Epidermal melanocyte (primary cell): ENCODE measurements around the gene ABCC2.

Source experiments
- DNase-seq: peaks from one replicate; pipeline ENCODE4 v3.0.0; 2011; ENCODE audit warnings: low spot score; ENCODE audit not compliant: insufficient read length

The ABCC2 gene

DNA sequence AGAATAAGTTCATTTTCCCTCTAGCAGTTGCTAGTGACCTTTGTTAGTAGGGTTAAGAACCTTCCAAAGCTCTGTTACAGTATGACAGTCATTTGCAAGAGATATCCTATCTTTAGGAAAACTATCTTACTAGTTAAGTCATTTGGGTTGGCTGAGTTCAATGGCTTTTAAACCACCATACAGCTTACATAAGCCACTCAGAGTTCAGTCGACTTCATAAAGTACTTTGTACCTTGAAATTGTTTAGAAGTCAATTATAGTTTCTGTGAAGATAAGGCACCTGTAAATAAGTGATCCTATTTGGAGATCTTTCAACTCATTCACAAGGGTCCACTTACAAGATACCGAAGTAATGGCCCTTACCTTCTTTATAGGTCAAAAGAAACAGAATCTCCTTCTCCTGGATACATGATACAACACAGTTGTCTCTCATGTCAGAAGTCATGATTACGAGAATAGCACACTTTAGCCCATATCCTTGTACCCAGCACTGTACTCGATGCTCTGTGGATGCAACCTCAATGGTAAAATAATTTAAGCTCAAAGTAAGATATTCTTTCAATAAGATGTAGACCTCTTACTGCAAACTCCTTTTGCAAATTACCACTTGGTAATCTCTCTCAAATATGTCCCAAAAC lies 11.9 kb upstream of the ABCC2 start:
- DNase-seq: no peak

DNA sequence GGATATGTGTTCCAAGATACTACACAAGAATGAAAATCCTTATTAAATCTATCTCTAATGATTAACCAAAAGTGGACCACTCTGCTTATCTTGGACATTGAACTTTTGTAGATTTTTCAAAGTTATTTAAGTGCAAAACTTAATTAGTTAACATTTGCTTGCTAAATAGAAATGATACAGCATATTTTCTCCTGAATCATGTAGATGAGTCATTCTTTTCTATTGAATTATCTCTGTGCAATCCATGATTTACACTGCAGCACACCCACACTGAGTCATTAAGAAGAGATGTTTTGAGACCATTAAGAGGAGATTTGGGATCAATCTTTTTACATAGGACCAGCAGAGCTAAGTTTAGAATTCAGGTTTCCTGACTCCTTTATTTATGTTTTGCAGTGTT lies 6.6 kb upstream of the ABCC2 start:
- DNase-seq: peak; percentile 40

DNA sequence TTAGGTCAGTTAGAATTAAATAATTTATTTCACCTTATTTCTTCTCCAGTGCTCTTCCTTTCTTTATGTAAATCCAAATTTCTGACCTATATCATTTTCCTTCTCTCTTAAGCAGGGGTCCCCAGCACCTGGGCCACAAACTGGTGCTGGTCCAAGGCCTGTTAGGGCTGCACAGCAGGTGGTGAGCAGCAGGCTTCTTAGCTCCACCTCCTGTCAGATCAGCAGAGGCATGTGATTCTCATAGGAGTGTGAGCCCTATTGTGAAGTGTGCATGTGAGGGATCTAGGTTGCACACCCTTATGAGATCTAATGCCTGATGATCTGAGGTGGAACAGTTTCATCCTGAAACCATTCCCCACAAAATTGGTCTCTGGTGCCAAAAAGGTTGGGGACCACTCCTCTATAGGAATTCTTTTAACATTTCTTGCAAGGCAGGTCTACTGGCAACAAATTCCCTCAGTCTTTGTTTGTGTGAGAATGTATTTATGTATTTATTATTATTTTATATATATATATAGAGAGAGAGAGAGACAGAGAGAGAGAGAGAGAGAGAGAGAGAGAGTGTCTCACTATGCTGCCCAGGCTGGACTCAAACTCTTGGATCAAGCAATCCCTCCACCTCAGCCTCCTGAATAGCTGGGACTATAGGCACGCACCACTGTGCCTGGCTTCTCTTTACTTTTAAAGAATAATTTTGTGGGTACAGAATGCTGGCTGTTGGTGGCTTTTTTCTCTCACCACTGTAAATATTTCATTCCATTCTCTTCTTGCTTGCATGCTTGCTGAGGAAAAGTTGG lies 4.3 kb upstream of the ABCC2 start:
- no peak for DNase-seq

DNA sequence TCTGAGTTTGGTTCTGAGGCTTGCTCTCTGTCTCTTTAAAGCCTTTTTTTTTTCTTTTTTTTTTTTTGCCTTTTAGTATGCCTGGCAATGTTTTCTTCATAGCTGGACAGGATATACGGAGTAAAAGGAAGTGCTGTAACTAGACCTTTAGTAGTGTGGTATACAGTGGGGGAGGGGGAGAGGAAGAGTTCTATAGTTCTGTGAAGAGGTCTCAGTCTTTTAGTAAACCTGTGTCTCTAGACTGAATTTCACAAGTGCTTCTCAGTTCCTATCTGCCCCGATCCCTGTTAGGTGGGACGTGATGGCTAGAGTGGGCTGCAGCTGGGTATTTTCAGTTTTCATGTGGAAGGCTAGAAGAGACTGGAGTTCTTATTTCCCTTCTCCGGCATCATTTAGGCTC lies 3.1 kb upstream of the ABCC2 start:
- no peak for DNase-seq

DNA sequence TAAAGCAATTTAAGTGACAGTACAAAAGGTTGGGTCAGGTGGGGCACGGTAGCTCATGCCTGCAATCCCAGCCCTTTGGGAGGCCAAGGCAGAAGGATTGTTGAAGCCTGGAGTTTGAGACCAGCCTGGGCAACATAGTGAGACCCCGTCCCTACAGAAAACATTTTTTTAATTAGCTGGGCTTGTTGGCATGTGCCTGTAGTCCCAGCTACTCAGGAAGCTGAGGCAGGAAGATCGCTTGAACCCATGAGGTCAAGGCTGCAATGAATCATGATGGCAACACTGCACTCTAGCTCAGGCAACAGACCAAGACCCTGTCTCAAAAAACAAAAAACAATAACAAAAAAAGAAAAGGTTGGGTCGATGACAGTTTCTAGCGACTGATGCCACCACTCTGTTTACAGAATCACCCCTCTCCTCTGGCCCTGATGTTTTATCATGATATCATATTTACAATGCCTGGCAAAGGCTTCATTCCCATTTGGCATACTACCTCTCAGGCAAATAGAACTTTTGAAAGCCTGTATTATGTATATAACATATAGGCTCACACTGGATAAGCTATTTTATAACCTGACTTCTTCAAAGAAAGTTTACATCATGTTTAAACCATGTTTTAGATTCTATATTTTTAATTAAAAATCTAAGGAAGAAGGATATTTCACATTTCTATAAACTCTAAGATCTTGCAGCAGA lies 558 bp upstream of the ABCC2 start:
- DNase-seq: no peak

DNA sequence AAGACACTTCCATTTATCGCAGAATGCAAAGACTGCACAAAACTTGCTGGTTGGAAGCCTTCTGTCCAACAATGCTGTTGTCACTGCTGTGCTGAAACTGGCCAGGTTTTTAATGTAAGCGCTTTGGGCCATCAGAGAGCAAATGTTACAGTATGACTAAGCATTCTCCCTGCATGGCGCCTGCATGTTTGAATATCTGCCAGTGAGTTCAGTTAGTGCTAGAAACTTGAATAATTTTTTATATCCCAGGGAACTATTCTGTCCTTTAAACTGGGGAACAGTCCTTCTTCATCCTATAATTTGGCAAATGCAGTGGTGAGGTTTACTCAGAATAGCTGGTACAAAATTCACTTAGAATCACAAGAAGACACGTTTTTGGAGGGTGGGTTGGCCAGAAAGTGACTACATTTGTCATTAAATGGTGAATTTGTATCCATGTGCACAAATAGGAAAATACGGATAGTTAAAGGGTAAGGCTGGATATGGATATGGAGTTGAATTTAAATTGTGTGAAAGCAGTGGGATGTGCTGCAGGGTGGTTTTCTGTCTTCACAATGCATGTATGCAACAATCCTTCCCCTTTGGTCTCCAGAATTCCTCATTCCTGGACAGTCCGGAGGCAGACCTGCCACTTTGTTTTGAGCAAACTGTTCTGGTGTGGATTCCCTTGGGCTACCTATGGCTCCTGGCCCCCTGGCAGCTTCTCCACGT lies 1.7 kb downstream of the ABCC2 start:
- DNase-seq: no peak

DNA sequence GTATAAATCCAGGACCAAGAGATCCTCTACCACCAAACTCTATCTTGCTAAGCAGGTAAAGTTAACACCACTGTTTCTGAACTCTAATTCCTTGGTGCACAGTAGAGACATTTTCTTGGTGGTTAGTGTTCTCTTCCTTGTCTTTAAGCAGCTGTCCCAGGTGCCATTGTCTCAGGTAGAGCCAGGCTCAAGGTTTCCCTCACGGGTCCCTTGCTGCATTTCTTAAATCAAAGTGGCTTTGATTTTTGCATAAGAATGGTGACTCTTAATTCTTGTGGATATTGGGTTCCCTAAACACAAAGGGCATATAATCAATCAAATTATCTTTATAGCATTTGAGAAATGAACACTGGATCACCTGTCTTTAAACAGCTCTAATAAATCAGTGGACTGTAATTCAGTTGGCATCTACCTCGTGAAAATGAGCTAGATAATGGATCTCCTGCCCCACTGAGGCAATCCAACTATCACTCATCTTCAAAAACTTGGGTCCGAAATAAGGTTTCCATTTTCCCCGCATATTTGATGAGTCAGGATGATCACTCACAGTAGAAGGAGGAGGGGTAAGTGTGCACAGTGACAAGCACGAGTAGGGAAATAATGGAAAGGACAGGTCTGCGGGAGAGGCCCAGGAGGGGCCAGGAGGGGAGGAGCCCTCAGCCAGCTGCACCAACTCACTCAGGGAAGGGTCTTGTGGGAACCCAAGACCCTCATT lies 2.4 kb downstream of the ABCC2 start:
- DNase-seq: no peak

DNA sequence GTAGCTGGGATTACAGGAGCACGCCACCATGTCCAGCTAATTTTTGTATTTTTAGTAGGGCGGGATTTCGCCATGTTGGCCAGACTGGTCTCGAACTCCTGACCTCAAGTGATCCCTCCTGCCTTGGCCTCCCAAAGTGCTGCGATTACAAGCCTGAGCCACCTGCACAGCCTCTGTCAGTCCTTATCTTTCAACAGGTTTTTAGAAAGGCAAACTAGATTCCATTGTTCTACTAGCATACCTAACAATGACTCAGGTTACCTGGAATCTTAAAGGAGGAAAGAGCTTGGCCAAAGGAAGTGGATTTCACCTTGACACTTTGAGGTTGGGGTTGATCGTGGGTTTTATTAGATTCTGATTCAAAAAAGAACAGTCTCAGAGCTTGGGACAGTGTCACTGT lies 3.2 kb downstream of the ABCC2 start:
- DNase-seq: no peak

DNA sequence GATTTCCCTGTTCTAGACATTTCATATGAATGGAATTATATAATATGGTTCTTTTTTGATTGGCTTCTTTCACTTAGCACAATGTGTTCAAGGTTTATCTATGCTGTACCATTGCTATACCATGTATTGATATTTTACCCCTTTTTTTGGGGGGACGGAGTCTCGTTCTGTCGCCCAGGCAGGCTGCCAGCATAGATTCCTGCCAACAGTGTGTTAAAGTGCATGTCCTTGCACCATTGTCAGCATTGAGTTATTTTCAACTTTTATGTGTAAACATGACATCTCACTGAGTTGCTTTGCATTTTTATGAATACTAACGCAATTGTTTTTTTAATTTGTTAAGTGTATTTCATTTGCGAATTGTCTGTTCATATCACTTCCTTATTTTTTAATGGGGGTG lies 4.9 kb downstream of the ABCC2 start:
- no peak for DNase-seq

DNA sequence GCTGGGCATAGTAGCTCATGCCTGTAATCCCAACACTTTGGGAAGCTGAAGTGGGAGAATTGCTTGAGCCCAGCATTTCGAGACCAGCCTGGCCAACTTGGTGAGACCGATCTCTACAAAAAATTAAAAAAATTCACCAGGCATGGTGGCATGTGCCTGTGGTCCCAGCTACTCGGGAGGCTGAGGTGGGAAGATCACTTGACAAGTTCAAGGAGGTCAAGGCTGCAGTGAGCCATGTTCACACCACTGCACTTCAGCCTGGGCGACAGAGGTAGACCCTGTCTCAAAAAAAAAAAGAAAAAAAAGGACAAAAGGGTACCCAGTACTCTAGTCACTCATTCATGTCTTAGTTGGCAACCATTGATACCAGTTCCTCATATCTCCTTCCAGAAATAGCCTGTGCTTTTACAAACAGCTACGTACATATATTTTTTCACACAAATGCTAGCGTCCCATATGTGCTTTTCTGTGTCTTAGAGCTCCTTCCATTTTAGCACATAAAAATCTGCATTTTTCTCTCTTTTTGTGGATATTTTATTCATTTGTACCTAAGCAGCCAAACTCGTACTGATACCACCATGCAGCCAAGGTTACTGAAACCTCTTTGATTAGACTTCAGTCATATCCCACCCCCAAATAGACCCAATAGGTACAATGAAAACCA lies 5.5 kb downstream of the ABCC2 start:
- DNase-seq: no peak

DNA sequence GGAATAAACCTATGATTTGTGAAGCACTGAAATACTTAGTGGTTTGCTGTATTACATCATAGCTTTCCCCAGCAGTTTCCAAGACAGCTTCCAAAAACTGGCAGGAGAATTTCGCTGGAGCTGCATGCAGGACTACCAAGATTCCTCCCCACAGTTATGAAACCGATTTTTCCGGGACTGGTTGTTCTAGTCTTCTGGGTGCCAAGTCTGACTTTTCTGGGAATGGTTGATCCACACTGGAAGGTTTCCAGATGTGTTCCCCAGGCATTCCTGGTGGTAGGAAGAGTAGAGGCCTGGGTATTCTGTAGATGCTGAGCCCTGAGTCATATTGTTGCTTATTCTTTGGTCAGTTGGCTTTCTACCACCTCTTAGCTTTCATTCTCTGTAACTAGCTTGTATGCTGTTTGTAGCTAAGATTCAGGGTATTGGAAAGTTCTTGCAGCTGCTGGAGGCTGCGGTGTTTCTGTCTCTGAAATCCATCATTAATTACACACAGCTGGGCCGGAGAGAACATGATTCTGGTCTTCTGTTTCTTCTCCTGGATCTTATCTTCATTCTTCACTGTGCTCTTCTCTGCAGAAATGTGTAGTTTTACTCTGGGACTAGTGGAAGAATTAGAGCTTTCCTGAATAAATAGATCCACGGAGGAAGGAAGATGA lies 6.3 kb downstream of the ABCC2 start:
- DNase-seq: peak; percentile 25

DNA sequence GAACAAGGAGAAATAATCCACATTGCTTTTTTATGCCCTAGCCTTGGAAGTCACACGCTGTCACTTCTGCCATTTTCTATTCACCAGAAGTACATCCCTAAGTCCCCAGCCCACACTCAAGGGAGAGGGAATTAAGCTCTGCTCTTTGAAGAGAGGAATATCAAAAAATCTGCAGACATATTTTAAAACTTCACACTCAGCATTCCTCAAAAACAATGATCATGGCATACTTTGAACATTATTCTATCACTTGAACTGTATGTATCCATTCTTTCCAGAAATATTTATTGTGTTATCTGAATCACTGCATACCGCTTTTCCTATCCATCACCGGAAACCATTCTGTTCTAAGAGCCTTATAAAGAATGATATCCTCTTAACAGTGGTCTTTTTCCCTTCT lies 9.4 kb downstream of the ABCC2 start:
- no peak for DNase-seq

DNA sequence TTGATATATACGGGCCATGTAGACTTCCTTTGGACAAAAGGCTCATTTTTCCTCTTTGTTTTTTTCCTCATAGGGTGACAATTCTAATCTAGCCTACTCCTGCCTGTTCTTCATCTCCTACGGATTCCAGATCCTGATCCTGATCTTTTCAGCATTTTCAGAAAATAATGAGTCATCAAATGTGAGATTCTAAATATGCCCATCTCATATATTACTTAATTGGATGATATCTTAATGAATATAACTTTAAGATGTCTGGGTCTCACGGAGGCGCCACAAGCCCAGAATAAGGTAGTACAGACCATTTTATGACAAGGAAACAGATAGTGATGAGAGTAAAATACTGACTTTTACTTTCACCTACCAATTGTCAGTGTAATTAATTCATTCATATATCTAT lies 11.4 kb downstream of the ABCC2 start:
- no peak for DNase-seq

DNA sequence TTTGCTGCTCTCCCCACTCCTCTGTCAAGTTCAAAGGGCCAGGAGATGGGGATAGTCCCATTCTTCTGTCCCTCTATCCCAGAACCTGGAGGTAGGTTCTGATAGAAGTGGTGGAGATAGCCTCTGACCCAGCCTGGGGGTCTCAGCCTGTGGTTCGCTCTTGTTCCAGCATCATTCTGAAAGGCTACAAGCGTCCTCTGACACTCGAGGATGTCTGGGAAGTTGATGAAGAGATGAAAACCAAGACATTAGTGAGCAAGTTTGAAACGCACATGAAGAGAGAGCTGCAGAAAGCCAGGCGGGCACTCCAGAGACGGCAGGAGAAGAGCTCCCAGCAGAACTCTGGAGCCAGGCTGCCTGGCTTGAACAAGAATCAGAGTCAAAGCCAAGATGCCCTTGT lies 14.5 kb downstream of the ABCC2 start:
- DNase-seq: no peak

DNA sequence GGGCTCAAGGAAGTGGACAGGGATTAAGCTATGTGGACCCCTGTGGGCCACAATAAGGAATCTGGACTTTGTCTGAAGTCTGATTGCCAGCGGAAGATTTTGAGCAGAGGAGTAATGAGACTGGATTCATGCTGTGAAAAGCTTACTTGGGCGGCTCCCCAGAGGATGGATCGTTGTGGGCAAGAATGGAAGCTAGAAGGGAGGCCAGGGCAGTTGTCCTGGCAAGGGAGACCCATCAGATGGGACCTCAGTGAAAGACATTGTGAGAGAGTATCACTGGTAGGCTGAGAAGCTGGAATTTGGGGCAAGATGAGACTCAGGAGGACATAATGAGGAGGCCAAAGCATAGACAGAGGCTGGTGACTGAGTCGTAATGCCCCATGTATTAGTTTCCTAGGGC lies 15.6 kb downstream of the ABCC2 start:
- DNase-seq: no peak

DNA sequence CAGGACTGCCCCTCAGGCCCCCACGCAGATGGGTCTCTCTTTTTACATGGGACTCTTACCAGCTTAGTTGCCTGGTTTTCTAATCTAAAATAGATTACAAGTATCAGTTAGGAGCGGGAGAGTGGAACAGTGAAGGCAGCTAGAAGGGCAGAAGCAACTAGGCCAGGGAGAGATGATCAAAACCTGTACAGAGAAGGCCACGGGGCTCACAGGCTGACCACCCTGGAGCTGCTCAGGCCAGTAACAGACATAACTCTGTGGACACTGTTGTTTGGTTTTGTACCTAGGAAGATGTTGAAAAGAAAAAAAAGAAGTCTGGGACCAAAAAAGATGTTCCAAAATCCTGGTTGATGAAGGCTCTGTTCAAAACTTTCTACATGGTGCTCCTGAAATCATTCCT lies 16.5 kb downstream of the ABCC2 start:
- DNase-seq: no peak

DNA sequence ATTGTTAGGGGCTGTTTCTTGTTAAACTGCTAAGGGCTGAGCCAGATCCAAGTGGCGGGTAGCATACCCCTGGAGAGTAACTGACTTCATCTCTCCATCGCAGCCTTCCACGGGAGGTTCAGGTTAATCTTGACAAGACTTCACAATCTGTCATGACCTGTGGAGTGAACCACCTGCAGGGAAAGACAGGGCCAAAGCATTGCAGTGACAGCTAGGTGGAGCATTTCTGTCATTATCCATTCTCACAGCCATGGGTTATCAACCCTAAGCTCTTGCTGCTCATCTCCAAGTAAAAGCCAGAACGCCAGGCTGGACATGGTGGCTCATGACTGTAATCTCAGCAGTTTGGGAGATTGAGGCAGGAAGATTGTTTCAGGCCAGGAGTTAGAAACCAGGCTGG lies 17.2 kb downstream of the ABCC2 start:
- DNase-seq: no peak

DNA sequence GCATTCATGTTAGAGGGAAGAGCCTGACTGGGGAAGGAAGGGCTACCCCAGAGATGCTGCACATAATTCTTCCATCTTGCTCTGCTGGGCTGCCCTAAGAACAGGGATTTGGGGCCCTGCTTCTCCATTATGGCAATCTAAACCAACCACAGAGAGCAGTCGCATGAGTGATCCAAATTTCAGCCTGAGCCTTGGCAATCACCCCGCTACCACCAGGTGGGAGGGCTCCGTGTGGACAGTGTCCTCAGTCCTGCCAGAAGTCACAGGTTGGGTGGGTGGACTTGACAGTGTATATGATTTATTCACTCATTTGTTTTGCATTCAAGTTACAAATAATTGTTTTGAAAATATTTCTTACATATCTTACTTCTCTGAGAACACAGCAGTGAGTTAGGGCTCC lies 22.0 kb downstream of the ABCC2 start:
- DNase-seq: no peak

DNA sequence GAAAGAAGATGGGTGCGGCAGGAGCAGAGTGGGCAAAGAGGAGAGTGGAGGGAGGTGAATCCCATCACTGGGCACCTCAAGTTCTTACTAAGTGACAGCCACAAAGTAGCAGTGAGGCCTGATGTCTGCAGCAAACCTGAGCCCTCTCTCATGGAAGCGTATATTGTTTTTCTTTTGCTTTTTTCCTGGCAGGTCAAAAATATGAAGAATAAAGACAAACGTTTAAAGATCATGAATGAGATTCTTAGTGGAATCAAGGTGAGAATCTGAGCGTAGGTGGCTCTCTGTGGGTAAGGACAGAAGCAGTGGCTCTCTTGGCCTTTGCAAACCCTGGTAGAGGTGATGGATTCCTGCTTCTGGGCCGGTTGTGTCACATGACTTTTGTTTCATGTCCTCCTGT lies 22.8 kb downstream of the ABCC2 start:
- DNase-seq: no peak

DNA sequence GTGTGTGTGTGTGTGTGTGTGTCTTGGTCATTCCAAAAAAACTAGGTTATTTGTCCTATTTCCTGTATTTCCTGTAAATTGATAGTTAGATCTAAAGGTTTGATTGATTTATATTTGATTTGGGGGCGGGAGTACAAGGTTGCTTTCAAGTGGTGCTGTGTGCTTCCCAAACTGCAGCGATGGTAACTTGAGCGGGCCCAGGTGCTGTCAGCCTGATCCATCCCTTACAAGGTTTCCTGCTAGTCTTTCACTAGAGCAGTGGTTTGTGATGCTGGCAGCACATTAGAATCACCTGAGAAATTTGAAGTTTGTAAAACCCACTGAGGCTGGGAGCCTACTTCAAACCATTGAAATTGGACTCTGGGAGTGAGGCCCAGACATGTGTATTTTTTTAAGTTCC lies 23.7 kb downstream of the ABCC2 start:
- DNase-seq: no peak
